Osteocyte (in vitro differentiated cells): ENCODE results near the gene ADCYAP1R1. TPM values are rescaled to one million over a fixed set of nuclear protein-coding genes. Genes with fewer than 3 reads are reported as not detected.

Experiments used
- DNase-seq: peaks from one replicate; pipeline ENCODE4 v3.0.0; 2021; ENCODE audit warnings: mixed read lengths; ENCODE audit not compliant: unreplicated experiment; ENCODE audit errors: extremely low spot score
- H3K27ac Mint-ChIP-seq: one replicate; pipeline ENCODE4 v1.8.0; 2021; ENCODE audit warnings: mild to moderate bottlenecking, mixed read lengths; ENCODE audit not compliant: unreplicated experiment
- H3K27me3 Mint-ChIP-seq: one replicate; pipeline ENCODE4 v1.8.0; 2021; ENCODE audit warnings: mixed read lengths; ENCODE audit not compliant: unreplicated experiment
- H3K36me3 Mint-ChIP-seq: one replicate; pipeline ENCODE4 v1.8.0; 2021; ENCODE audit warnings: mixed read lengths; ENCODE audit not compliant: unreplicated experiment
- H3K4me1 Mint-ChIP-seq: one replicate; pipeline ENCODE4 v1.8.0; 2021; ENCODE audit warnings: mixed read lengths; ENCODE audit not compliant: unreplicated experiment
- H3K4me3 Mint-ChIP-seq: one replicate; pipeline ENCODE4 v1.8.0; 2021; ENCODE audit warnings: mild to moderate bottlenecking, moderate library complexity, mixed read lengths; ENCODE audit not compliant: unreplicated experiment
- H3K9me3 Mint-ChIP-seq: one replicate; pipeline ENCODE4 v1.8.0; 2021; ENCODE audit warnings: mixed read lengths; ENCODE audit not compliant: unreplicated experiment
- long read RNA-seq: library from polyadenylated mRNA; unstranded; transcript quantifications from one replicate; pipeline ENCODE4 v2.0.0, GENCODE V29; 2021
- total RNA-seq: library from RNA; stranded (reverse); gene quantifications from 2 replicates; pipeline ENCODE4 v1.2.1, GENCODE V29; 2021
- TF ChIP-seq, protein P1 (sequence below): fragments of 200-600 bp; sonication (generic); IDR thresholded peaks from 2 replicates; pipeline ENCODE4 v1.5.0; 2021; ENCODE audit warnings: antibody characterized with exemption, mild to moderate bottlenecking, moderate library complexity

ADCYAP1R1 gene
- not detected in 2 replicates for total RNA-seq
- long read RNA-seq = 0 reads

DNA sequence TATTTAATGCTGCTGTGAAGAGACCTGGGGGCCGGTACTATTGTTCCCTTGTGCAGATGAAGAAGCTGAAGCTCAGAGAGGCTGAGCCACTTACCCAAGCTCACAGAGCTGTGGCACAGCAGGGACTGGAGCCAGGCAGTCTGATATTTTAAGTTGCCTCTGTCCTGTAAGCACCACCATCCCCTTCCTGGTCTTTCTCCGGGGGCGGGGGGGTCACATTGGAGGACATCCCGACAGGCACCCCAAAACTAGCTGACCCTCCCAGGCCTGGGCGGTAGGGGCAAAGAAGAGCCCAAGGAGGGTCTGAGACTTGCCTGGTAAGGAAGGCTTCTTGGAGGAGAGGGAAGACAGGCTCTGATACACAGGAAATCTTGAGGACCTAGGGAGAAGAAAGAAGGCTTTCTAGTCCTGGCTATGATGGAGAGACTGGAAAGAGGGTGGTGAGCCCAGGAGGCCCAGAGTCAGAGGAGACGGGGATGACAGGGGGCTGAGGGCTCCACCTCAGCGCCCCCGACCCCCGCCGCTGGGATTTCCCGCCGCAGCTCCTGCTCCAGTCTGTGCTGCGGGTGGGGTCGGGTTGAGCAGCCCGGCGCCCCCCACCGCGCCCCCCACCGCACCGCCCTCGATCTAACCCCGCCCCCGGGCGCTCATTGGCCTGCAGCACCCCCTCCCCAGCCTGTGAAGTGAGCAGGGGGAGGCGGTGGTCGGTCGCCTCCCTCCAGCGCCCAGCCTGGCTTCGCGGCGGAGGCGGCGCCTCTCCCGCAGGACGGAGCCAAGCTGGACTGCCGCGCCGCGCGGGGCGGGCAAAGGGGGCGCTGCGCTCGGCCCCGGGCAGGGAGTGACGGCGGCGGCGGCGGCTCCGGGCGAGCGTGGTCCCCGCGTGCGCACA, at the start of gene ADCYAP1R1:
ADCYAP1R1 (plus strand) TSS at position 711 of the 889 bp plus-strand sequence. CDS start 10,957 bp downstream, outside the sequence.
- Mint-ChIP-seq H3K27me3 (peaks cover 60% of the 10 kb centered on the region), H3K27ac (no peak within 1 kb of the TSS), H3K36me3 (no peaks in the 10 kb centered on the region), H3K9me3 (no peaks in the 10 kb centered on the region), H3K4me1 (peaks cover 3% of the 10 kb centered on the region), H3K4me3 (peak within 1 kb of the TSS; percentile 59)
- TF ChIP-seq, protein P1, sequence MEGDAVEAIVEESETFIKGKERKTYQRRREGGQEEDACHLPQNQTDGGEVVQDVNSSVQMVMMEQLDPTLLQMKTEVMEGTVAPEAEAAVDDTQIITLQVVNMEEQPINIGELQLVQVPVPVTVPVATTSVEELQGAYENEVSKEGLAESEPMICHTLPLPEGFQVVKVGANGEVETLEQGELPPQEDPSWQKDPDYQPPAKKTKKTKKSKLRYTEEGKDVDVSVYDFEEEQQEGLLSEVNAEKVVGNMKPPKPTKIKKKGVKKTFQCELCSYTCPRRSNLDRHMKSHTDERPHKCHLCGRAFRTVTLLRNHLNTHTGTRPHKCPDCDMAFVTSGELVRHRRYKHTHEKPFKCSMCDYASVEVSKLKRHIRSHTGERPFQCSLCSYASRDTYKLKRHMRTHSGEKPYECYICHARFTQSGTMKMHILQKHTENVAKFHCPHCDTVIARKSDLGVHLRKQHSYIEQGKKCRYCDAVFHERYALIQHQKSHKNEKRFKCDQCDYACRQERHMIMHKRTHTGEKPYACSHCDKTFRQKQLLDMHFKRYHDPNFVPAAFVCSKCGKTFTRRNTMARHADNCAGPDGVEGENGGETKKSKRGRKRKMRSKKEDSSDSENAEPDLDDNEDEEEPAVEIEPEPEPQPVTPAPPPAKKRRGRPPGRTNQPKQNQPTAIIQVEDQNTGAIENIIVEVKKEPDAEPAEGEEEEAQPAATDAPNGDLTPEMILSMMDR = peak; percentile 7
- no peak for DNase-seq

DNA sequence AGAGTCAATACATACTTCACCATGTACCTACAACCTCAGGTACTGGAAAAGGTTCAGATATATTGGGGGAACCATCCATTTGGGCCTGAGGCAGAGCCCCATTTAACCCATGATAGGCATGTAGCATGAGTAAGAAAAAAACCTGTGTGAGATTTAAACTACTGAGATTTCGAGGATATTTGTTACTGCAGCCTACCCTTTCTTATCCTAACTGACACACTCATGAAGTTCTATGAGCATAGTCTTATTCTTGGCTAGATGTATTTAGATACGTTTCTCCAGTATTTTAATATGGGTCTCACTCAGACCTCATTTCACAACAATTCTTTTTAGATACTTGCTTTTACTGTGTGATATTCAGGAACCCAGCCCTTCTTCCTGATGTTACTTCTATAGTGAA, 49.0 kb upstream of the ADCYAP1R1 start:
- Mint-ChIP-seq H3K36me3 (no peaks in the 10 kb centered on the region), H3K4me3 (no peak overlapping the region), H3K4me1 (no peaks in the 10 kb centered on the region), H3K27me3 (peaks cover 45% of the 10 kb centered on the region), H3K9me3 (no peaks in the 10 kb centered on the region), H3K27ac (no peak overlapping the region)
- TF ChIP-seq, protein P1 = no peak
- DNase-seq = no peak

DNA sequence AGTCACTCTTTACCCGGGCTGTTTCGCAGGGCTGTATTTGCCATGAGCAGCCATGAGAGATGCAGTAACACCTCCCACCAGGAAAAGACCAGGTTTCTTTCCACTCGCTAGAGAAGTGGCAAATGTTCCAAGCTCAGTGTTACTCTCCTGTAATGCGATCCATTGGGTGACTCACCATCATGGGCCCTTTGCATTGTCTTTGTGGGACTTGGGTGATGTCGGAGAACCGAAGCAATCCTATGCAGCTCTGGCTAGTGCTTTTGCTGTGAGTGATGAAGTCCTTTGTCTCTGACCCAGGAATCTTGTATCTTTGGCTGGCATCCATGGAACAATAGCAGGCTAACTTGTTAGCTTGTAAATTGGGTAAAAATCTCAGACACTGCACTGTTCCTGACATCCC, 48.4 kb upstream of the ADCYAP1R1 start:
- no peak overlapping the region for H3K27ac Mint-ChIP-seq
- DNase-seq = no peak
- H3K36me3 Mint-ChIP-seq = no peaks in the 10 kb centered on the region
- peaks cover 51% of the 10 kb centered on the region for H3K27me3 Mint-ChIP-seq
- no peak overlapping the region for H3K4me3 Mint-ChIP-seq
- H3K9me3 Mint-ChIP-seq = no peaks in the 10 kb centered on the region
- TF ChIP-seq, protein P1 = no peak
- no peaks in the 10 kb centered on the region for H3K4me1 Mint-ChIP-seq

DNA sequence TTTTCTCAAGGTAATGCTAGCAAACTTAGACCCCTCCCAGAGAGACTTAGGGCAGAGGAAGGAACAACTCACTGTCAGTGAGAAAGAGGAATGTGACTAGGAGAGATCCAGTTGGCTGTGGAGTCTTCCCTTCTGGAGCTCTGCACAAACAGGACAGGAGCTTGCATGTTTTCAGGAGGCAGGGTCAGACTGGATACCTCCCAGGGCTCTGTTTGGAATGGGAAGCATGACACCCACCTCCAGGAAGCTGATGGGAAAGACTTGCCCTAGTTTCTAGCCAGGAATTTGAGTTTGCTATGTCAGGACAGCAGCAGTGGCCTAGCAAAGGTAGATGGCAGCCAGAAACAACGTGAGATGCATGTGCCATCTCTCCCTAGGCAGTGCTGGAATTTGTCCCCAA, 47.7 kb upstream of the ADCYAP1R1 start:
- DNase-seq = no peak
- Mint-ChIP-seq H3K27me3 (peaks cover 58% of the 10 kb centered on the region), H3K4me3 (no peak overlapping the region), H3K4me1 (no peaks in the 10 kb centered on the region), H3K27ac (no peak overlapping the region), H3K9me3 (no peaks in the 10 kb centered on the region), H3K36me3 (no peaks in the 10 kb centered on the region)
- TF ChIP-seq, protein P1 = no peak

DNA sequence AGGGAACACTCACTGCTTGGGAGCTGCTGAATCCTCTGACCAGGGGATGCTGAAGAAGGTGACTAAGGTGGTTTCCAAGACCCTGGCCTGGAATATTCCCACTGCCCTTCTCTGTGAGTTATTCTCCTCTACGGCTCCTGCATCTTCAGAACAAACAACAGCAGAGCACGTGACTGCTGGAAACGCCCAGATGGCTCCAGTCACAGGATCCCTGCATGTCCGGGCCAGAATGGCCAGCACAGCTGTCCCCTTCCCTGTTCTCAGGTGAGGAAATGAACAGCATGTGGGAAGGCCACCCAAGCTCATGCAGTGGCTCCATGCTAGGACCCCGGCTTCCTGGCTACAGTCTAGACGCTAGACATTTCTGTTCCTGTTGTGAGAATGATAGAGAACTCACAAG, 45.3 kb upstream of the ADCYAP1R1 start:
- DNase-seq = no peak
- H3K4me3 Mint-ChIP-seq = no peak overlapping the region
- no peaks in the 10 kb centered on the region for H3K4me1 Mint-ChIP-seq
- H3K27ac Mint-ChIP-seq = no peak overlapping the region
- H3K27me3 Mint-ChIP-seq = peaks cover 60% of the 10 kb centered on the region
- H3K9me3 Mint-ChIP-seq = peaks cover 8% of the 10 kb centered on the region
- H3K36me3 Mint-ChIP-seq = no peaks in the 10 kb centered on the region
- TF ChIP-seq, protein P1 = no peak
